Bronchial epithelial cell (primary cell): ENCODE results near the gene ODAD2. TPM values are rescaled to one million over a fixed set of nuclear protein-coding genes. Genes with fewer than 3 reads are reported as not detected.

Experiments
- DNase-seq: peaks from one replicate; pipeline ENCODE4 v3.0.0-alpha.2; 2010; ENCODE audit warnings: low read depth
- FAIRE-seq: peaks from 2 replicates; lab custom pipeline; 2011; peaks lifted over from hg19 to GRCh38; lab: Jason Lieb, UNC
- H3K27me3 ChIP-seq: 2 replicates; pipeline ENCODE4 v1.5.1; 2011; ENCODE audit warnings: low read length; ENCODE audit not compliant: control insufficient read depth, insufficient read depth
- H3K36me3 ChIP-seq: 2 replicates; pipeline ENCODE4 v1.5.1; 2011; ENCODE audit warnings: low read length; ENCODE audit not compliant: control insufficient read depth, insufficient read depth
- H3K4me3 ChIP-seq: 2 replicates; pipeline ENCODE4 v1.5.1; 2011; ENCODE audit warnings: mild to moderate bottlenecking, low read depth, low read length, control low read depth
- total RNA-seq: library from RNA; depleted of rRNA; stranded (reverse); fragments of >200 nt; gene quantifications from 2 replicates; pipeline ENCODE4 v1.2.1, GENCODE V29; 2014
- TF ChIP-seq, protein P1 (sequence below): IDR thresholded peaks from 2 replicates; pipeline ENCODE4 v1.5.1; 2011; ENCODE audit warnings: mild to moderate bottlenecking, moderate library complexity, low read length, control low read depth, inconsistent platforms; ENCODE audit not compliant: insufficient read depth, severe bottlenecking

ODAD2 gene
- total RNA-seq, 1 donor from 2014 or later: not detected

DNA sequence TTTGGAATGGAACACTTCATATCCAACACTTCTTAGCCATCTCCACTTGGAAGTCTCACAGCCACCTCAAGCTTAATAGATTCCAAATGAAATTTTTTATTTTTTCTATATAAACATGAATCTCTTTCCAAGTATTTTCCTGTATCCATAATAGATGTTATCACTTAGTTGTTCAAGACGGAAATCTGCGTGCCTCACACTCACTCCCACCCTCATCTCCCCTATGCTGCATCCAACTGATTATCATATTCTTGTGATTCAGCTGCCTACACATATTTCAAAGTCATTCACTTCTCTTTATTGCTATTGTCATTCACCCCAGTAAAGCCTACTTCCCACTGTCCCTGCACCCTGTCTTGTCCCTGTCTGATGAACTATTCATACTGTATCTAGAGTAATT is 183.0 kb downstream of the ODAD2 start:
- FAIRE-seq: no peak
- Histone ChIP-seq H3K27me3 (no peaks in the 10 kb centered on the region), H3K4me3 (no peak overlapping the region), H3K36me3 (no peaks in the 10 kb centered on the region)
- TF ChIP-seq, protein P1, sequence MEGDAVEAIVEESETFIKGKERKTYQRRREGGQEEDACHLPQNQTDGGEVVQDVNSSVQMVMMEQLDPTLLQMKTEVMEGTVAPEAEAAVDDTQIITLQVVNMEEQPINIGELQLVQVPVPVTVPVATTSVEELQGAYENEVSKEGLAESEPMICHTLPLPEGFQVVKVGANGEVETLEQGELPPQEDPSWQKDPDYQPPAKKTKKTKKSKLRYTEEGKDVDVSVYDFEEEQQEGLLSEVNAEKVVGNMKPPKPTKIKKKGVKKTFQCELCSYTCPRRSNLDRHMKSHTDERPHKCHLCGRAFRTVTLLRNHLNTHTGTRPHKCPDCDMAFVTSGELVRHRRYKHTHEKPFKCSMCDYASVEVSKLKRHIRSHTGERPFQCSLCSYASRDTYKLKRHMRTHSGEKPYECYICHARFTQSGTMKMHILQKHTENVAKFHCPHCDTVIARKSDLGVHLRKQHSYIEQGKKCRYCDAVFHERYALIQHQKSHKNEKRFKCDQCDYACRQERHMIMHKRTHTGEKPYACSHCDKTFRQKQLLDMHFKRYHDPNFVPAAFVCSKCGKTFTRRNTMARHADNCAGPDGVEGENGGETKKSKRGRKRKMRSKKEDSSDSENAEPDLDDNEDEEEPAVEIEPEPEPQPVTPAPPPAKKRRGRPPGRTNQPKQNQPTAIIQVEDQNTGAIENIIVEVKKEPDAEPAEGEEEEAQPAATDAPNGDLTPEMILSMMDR: no peak
- DNase-seq: no peak

DNA sequence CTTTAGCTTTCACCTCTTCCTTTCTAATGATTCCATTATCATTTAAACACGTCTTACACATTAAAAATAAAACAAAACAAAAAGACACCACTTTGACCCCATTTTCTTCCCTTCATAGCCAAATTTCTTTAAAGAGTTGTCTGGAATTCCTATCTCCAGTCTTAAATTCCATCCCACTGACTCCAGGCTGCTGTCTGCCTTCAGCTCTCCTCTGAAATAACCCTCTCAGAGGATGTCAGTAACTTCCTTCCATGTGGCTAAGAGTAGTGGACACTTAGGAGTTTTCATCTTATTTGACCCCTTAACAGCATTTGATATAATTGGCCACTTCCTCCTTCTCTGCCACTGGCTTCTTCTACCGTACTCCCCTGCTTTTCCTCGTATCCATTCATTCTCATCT is 183.6 kb downstream of the ODAD2 start:
- Histone ChIP-seq H3K36me3 (no peaks in the 10 kb centered on the region), H3K27me3 (no peaks in the 10 kb centered on the region), H3K4me3 (no peak overlapping the region)
- DNase-seq (no peak), FAIRE-seq (no peak)
- TF ChIP-seq, protein P1: no peak

DNA sequence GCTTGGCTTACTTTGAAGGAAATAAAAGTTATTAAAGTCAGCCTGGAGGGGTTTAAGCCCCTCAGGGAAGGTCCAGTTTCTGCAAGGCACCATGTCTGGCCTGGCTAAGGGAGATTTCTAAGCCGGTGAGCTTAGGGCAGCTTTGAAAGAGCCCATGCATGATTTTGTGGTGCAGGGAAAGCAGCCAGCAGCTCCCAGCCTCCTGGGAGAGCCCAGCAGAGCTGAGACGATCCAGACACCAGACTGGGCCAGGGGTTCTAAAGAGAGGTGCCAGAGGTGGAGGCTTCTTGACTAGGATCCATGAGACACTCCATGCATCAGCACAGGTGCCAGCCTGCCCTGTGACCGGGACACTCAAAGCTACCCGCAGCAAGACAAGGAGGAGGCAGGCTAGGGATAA is 193.7 kb downstream of the ODAD2 start:
- FAIRE-seq: no peak
- no peaks in the 10 kb centered on the region for H3K27me3 ChIP-seq
- TF ChIP-seq, protein P1: no peak
- DNase-seq: no peak
- no peaks in the 10 kb centered on the region for H3K36me3 ChIP-seq
- no peak overlapping the region for H3K4me3 ChIP-seq

DNA sequence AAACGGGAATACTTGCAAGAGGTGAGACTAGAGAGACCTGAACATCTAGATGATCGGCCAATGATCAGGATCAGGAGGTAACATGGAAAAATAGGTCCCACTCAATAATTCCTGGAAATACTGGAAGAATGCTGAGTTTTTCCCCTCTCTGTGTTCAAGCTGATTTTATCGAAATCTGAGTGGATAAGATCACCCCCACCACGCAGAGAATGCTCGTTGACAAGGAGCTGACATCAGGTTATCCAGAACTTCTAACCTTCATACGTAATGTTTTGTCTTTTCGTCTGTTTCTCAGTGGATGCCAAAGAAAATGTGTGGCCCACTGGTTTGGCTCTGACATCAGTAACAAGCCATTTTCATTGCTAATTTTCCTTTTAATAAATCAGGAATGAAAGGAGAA is 194.7 kb downstream of the ODAD2 start:
- DNase-seq: no peak
- no peak for FAIRE-seq
- no peaks in the 10 kb centered on the region for H3K27me3 ChIP-seq
- no peak overlapping the region for H3K4me3 ChIP-seq
- no peaks in the 10 kb centered on the region for H3K36me3 ChIP-seq
- TF ChIP-seq, protein P1: no peak

DNA sequence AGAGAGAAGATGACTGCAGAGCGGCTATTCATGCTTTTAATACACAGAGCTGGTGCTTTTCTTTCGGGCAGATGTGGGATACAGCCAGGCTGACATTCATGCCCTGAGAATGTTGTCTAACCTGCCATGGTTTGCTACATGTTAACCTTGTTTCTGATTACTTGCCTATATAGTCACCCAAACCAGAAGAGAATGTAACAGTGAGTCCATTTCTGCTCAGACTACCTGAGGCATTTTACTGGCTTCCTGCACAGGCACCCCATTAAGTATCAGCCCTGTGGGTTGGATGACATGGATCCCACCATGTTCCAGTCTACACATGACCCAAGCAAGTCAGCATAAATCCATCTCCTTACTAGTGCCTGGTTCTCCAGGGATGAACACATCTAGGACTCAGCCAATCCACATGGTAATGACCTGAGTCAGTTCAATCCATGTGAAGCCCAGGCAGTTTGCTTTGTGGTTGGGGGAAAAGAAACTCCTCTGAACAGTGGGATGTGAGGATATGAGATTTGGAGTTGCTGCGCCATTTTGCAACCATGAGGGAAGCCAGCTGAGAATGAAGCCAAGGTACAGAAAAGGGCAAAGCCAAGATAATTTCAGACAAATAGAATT is 197.6 kb downstream of the ODAD2 start:
- no peak overlapping the region for H3K4me3 ChIP-seq
- no peaks in the 10 kb centered on the region for H3K36me3 ChIP-seq
- FAIRE-seq (no peak), DNase-seq (peak; percentile 82)
- no peaks in the 10 kb centered on the region for H3K27me3 ChIP-seq
- TF ChIP-seq, protein P1: no peak

DNA sequence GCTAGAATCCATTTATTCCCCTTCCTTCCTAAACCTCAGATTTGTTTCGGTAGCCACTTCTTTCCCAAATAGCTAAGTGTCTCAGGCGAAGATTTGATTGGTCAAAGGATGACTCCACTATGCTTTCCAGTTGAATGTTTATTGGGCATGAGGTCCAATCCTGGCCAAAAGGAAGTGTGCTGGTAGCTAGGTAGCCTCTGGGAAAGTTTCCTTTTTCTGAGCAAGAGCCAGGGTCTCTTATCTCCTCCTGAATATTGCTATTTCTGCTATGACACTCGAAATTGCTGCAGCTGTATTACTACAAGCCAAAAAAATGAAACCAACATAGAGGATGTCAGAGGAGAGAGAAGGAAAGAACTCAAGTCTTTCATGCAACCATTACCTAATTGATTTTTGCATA is 199.8 kb downstream of the ODAD2 start:
- FAIRE-seq: no peak
- H3K36me3 ChIP-seq: no peaks in the 10 kb centered on the region
- no peak overlapping the region for H3K4me3 ChIP-seq
- DNase-seq: no peak
- H3K27me3 ChIP-seq: no peaks in the 10 kb centered on the region
- TF ChIP-seq, protein P1: no peak
